Cardiac muscle cell (in vitro differentiated cells and primary cell): ENCODE data around the gene CTDNEP1. TPM values are rescaled to one million over a fixed set of nuclear protein-coding genes. Genes with fewer than 3 reads are reported as not detected.

ENCODE experiments used
- DNase-seq, 2 donors: peaks; one replicate each; pipeline versions ENCODE4 v3.0.0 to v3.0.0-alpha.2; 2010 to 2017; ENCODE audit warnings: low read depth in 1 of 2, low spot score in 1 of 2
- H3K27ac ChIP-seq: fragments of 200-600 bp; sonication (generic); 2 replicates; pipeline ENCODE4 v1.5.1; 2016
- H3K27me3 ChIP-seq: fragments of 200-600 bp; sonication (generic); 2 replicates; pipeline ENCODE4 v1.6.0; 2016; ENCODE audit warnings: control low read depth
- H3K36me3 ChIP-seq: fragments of 200-600 bp; sonication (generic); 2 replicates; pipeline ENCODE4 v1.5.1; 2016; ENCODE audit warnings: control low read depth
- H3K4me1 ChIP-seq: fragments of 200-600 bp; sonication (generic); 2 replicates; pipeline ENCODE4 v1.8.1; 2017; ENCODE audit warnings: low read depth, mild to moderate bottlenecking, mixed run types
- H3K4me3 ChIP-seq: fragments of 200-600 bp; sonication (generic); 2 replicates; pipeline ENCODE4 v1.5.1; 2016; ENCODE audit warnings: mild to moderate bottlenecking
- H3K9me3 ChIP-seq: fragments of 200-600 bp; sonication (generic); 2 replicates; pipeline ENCODE4 v1.5.1; 2017; ENCODE audit warnings: low read depth, mild to moderate bottlenecking, control low read depth
- polyA plus RNA-seq: library from polyadenylated mRNA; unstranded; fragments of >200 nt; fragmentation: Nextera tagmentation; extraction: Ambion mirVana; gene quantifications from 2 replicates; pipeline ENCODE4 v1.2.1, GENCODE V29; 2016
- total RNA-seq: library from RNA; depleted of rRNA; stranded (reverse); fragments of >200 nt; gene quantifications from 2 replicates; pipeline ENCODE4 v1.2.3, GENCODE V29; 2016
- TF ChIP-seq, protein P1 (sequence below): IDR thresholded peaks from 2 replicates; pipeline ENCODE4 v1.5.1; 2012; ENCODE audit warnings: low read depth, mild to moderate bottlenecking, low read length

Gene CTDNEP1
- total and polyA plus RNA-seq, 2 experiments from 2014 or later, result 78.3 to 98.6 TPM

DNA sequence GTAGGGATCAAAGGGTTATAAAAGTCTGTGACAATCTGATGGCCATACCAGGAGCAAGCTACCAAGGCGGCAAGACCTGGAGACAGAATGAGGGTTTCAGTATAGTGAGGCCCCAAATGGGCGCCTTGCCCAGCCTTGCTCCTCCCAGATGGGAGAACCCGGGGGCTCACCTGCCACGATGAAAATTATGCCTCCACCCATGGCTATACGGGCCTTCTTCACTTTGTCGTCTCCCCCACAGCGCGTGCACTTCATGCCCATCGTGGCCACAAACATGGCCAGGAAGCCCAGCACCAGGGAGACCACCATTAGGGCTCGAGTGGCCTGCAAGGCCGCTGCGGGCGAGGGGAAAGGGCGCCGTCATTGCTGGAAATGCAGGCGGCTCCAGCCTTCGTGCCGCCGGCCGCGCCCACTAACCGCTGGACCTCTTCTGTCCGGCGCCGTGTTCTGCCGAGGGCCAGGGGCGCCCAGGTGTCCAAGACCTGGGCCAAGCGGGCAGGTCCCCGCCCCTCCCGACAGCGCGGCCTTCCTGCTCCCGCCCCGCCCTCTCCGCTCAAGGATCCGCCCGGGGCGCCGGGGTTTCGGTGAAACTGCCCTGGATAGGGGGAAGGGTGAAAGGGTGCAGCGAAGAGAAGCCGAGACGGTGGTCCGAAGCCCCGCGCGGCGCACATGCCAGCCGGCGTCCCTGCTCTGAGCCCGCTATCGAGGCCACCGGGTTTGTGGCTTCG is 9.3 kb upstream of the CTDNEP1 start:
- Histone ChIP-seq H3K9me3 (no peaks in the 10 kb centered on the region), H3K4me1 (peaks cover 5% of the 10 kb centered on the region), H3K27ac (no peak overlapping the region), H3K27me3 (peaks cover 44% of the 10 kb centered on the region), H3K4me3 (peak overlapping the region; percentile 25), H3K36me3 (peaks cover 15% of the 10 kb centered on the region)
- peak in 1 of 2 donors; percentile 53 for DNase-seq
- TF ChIP-seq, protein P1, sequence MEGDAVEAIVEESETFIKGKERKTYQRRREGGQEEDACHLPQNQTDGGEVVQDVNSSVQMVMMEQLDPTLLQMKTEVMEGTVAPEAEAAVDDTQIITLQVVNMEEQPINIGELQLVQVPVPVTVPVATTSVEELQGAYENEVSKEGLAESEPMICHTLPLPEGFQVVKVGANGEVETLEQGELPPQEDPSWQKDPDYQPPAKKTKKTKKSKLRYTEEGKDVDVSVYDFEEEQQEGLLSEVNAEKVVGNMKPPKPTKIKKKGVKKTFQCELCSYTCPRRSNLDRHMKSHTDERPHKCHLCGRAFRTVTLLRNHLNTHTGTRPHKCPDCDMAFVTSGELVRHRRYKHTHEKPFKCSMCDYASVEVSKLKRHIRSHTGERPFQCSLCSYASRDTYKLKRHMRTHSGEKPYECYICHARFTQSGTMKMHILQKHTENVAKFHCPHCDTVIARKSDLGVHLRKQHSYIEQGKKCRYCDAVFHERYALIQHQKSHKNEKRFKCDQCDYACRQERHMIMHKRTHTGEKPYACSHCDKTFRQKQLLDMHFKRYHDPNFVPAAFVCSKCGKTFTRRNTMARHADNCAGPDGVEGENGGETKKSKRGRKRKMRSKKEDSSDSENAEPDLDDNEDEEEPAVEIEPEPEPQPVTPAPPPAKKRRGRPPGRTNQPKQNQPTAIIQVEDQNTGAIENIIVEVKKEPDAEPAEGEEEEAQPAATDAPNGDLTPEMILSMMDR, result no peak

DNA sequence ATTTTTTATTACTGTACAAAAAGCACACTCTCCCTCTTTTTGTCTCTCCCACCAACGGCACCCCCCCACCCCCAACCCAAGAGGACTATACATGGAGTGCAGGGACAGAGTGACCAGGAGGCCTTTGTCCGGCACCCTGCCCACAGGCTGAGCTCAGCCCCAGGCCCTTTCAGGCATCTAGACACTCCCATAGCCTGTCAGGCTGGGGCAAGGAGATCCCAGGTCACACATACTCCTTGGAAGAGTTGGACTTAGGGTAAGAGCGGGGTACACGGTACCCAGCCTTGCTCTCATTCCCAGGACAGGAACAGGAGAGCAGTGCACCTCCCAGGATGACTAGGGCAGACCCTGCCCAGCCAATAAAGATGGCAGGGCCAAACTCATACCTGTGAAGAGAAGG is 8.6 kb upstream of the CTDNEP1 start:
- no peak for DNase-seq
- H3K27me3 ChIP-seq, result peaks cover 44% of the 10 kb centered on the region
- H3K36me3 ChIP-seq, result peaks cover 18% of the 10 kb centered on the region
- no peak overlapping the region for H3K27ac ChIP-seq
- TF ChIP-seq, protein P1, result no peak
- H3K4me3 ChIP-seq, result no peak overlapping the region
- H3K9me3 ChIP-seq, result no peaks in the 10 kb centered on the region
- H3K4me1 ChIP-seq, result peaks cover 5% of the 10 kb centered on the region

DNA sequence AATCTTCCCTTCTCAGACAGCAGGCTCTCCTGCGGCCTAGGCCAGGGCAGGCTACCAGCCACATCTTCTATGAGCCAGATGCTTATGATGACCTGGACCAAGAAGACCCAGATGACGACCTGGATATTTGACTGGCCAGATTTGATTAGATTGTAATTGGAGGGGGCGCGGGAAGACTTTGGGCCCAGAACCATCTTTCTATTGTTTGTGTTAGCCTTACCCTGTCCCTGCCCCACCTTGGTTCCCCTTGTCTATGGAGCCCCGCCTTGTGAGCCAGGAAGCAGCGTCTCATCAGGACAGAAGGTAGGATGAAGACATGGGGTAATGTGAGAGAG is 8.0 kb upstream of the CTDNEP1 start:
- H3K4me1 ChIP-seq, result peaks cover 5% of the 10 kb centered on the region
- peaks cover 41% of the 10 kb centered on the region for H3K27me3 ChIP-seq
- H3K4me3 ChIP-seq, result no peak overlapping the region
- no peak overlapping the region for H3K27ac ChIP-seq
- H3K9me3 ChIP-seq, result no peaks in the 10 kb centered on the region
- H3K36me3 ChIP-seq, result peaks cover 18% of the 10 kb centered on the region
- TF ChIP-seq, protein P1, result no peak
- no peak for DNase-seq

DNA sequence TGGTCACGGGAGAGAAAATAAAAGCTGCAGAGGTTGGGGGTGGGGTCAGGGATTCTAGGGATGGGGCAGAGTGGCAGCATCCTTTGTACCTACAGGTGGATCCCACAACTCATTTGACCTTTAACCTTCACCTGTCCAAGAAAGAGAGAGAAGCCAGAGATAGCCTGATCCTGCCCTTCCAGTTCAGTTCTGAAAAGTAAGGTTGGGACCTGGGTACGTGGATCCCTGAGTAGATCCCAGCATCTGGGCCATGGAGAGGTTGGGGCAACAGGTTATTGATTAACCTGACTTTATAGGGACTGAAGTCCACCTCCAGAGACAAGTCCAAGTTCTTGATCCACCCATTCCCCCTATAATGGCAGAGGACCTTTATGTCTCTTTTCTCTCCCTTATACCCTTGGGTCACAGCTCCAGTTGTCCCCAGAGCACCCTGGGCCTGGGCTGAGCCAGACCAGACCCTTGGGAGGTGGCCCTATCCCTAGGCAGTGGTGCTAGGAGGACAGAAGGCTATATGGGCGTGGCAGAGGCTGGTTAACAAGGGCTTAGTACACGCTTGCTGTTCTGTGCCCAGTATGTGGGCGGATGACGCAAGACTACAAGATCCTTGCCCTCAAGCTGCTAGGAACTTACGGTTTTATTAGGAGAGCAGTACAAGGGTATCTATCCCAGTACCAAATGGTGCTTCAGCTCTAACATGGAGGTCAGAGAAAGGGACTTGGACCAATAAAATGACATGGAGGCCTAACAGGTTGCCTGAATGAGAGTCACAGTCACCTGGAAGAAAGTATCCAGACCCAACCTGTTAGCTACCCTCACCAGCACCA is 7.4 kb upstream of the CTDNEP1 start:
- Histone ChIP-seq H3K27me3 (peaks cover 36% of the 10 kb centered on the region), H3K27ac (no peak overlapping the region), H3K4me1 (peaks cover 5% of the 10 kb centered on the region), H3K36me3 (peaks cover 22% of the 10 kb centered on the region), H3K9me3 (no peaks in the 10 kb centered on the region), H3K4me3 (no peak overlapping the region)
- DNase-seq, result peak in 1 of 2 donors; percentile 63
- TF ChIP-seq, protein P1, result no peak

DNA sequence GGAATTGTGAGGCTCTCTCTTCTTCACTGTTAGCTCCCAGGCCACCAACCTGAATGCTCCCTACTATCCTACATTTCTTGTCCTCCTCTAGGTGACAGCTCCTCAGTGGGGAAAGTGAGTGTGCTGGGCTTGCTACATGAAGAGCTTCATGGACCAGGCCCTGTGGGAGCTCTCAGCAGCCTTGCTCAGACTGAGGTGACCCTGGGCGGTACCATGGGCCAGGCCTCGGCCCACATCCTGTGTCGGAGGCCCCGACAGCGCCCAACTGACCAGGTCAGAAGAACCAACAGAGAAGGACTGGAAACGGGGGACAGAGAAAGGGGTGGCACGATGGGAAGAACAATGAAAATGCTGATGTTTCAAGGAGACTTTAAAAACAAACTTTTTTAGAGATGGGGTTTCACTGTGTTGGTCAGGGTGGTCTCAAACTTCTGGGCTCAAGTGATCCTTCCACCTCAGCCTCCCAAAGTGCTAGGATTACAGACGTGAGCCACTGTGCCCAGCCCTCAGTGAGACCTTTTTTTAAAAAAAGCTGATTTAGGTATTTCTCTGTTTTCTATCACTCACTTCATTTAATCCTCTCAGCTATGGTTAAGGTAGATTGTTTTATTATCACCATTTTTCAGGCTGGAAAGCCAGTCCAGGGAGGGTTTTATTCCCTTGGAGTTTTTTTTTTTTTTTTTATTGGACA is 5.4 kb upstream of the CTDNEP1 start:
- no peak for DNase-seq
- H3K36me3 ChIP-seq, result peaks cover 22% of the 10 kb centered on the region
- no peaks in the 10 kb centered on the region for H3K9me3 ChIP-seq
- H3K27ac ChIP-seq, result no peak overlapping the region
- no peak overlapping the region for H3K4me3 ChIP-seq
- H3K4me1 ChIP-seq, result peaks cover 5% of the 10 kb centered on the region
- TF ChIP-seq, protein P1, result no peak
- H3K27me3 ChIP-seq, result peaks cover 15% of the 10 kb centered on the region
